SU-DHL-6 (cell line): ENCODE data around the gene TRAK2.

Experiments used
- H2AFZ ChIP-seq: fragments of 200-600 bp; sonication (generic); 2 replicates; pipeline ENCODE4 v1.6.1; 2014; ENCODE audit warnings: low read depth, mild to moderate bottlenecking, moderate library complexity, mixed read lengths, antibody characterized with exemption, low read length; ENCODE audit not compliant: severe bottlenecking
- H3F3A ChIP-seq: fragments of 200-600 bp; shearing (Covaris generic); 2 replicates; pipeline ENCODE4 v1.6.0; 2016; ENCODE audit warnings: antibody characterized with exemption, mild to moderate bottlenecking; ENCODE audit not compliant: insufficient read depth
- H3K27ac ChIP-seq: fragments of 200-600 bp; sonication (generic); 2 replicates; pipeline ENCODE4 v1.5.1; 2016; ENCODE audit warnings: low read depth, mild to moderate bottlenecking, low read length, moderate library complexity, mixed read lengths
- H3K27me3 ChIP-seq: fragments of 200-600 bp; sonication (generic), shearing (Covaris generic); 2 replicates; pipeline ENCODE4 v1.6.0; 2014; ENCODE audit warnings: mild to moderate bottlenecking, low read length
- H3K36me3 ChIP-seq: fragments of 200-600 bp; sonication (generic); 2 replicates; pipeline ENCODE4 v1.6.1; 2014; ENCODE audit warnings: mild to moderate bottlenecking, low read length, mixed read lengths
- H3K4me2 ChIP-seq: fragments of 300-600, 200-600 bp; shearing (Covaris generic), sonication (generic); 2 replicates; pipeline ENCODE4 v1.6.0; 2014; ENCODE audit warnings: low read length, low read depth, mild to moderate bottlenecking; ENCODE audit not compliant: poor library complexity, severe bottlenecking
- H3K4me3 ChIP-seq: fragments of 200-600 bp; sonication (generic); 2 replicates; pipeline ENCODE4 v1.5.1; 2014; ENCODE audit warnings: antibody characterized with exemption, low read length, mild to moderate bottlenecking, mixed read lengths; ENCODE audit not compliant: insufficient read depth, poor library complexity, severe bottlenecking
- H3K79me2 ChIP-seq: fragments of 200-600 bp; sonication (generic); 2 replicates; pipeline ENCODE4 v1.6.1; 2014; ENCODE audit warnings: mild to moderate bottlenecking, low read length, moderate library complexity; ENCODE audit not compliant: insufficient read depth
- H3K9ac ChIP-seq: fragments of 200-600 bp; sonication (generic); 2 replicates; pipeline ENCODE4 v1.7.0; 2014; ENCODE audit warnings: mild to moderate bottlenecking, low read length
- H3K9me2 ChIP-seq: fragments of 200-600 bp; sonication (generic); replicated peaks from 2 replicates; pipeline ENCODE4 v1.6.1; 2014; ENCODE audit warnings: low read length; ENCODE audit not compliant: insufficient read depth
- H3K9me3 ChIP-seq: fragments of 200-600 bp; sonication (generic); 2 replicates; pipeline ENCODE4 v1.6.1; 2014; ENCODE audit warnings: low read length, mixed read lengths; ENCODE audit not compliant: insufficient read depth
- H4K20me1 ChIP-seq: fragments of 200-600 bp; sonication (generic); 2 replicates; pipeline ENCODE4 v1.6.1; 2014; ENCODE audit warnings: low read depth, mild to moderate bottlenecking, antibody characterized with exemption, low read length, moderate library complexity, mixed read lengths
- CTCF ChIP-seq: fragments of 200-600 bp; sonication (generic); IDR thresholded peaks from one replicate; pipeline ENCODE4 v1.5.1; 2017; ENCODE audit warnings: antibody characterized with exemption, mild to moderate bottlenecking, low read length, moderate library complexity; ENCODE audit not compliant: insufficient read depth, poor library complexity, severe bottlenecking
- EZH2phosphoT487 ChIP-seq: fragments of 200-600 bp; sonication (generic), shearing (Covaris generic); conservative IDR thresholded peaks from 2 replicates; pipeline ENCODE4 v1.6.1; 2018; ENCODE audit warnings: mild to moderate bottlenecking, antibody characterized with exemption, low read length, moderate library complexity, mixed read lengths

Gene TRAK2

GRCh38 chr2:201436141-201436540 lies 15.1 kb downstream of the TRAK2 start:
- no peaks in the 10 kb centered on the region for H4K20me1 ChIP-seq
- H3K4me2 ChIP-seq, result no peak overlapping the region

GRCh38 chr2:201433394-201433995 lies 17.8 kb downstream of the TRAK2 start:
- H3K4me2 ChIP-seq, result no peak overlapping the region
- no peaks in the 10 kb centered on the region for H3K36me3 ChIP-seq
- H3K4me3 ChIP-seq, result no peak overlapping the region
- H3K79me2 ChIP-seq, result no peaks in the 10 kb centered on the region
- H3K27ac ChIP-seq, result no peak overlapping the region
- TF ChIP-seq CTCF (no peak), EZH2phosphoT487 (no peak)
- H3K9ac ChIP-seq, result no peak overlapping the region
- no peaks in the 10 kb centered on the region for H4K20me1 ChIP-seq
- H3K9me3 ChIP-seq, result no peaks in the 10 kb centered on the region
- H3F3A ChIP-seq, result no peaks in the 10 kb centered on the region
- H3K27me3 ChIP-seq, result no peaks in the 10 kb centered on the region
- no peak overlapping the region for H2AFZ ChIP-seq
- no peaks in the 10 kb centered on the region for H3K9me2 ChIP-seq

More at GRCh38 chr2:201436141-201436540, 15.1 kb downstream of the TRAK2 start:
- Histone ChIP-seq H3K36me3 (no peaks in the 10 kb centered on the region), H3K9me2 (no peaks in the 10 kb centered on the region), H3F3A (no peaks in the 10 kb centered on the region), H3K9me3 (no peaks in the 10 kb centered on the region), H2AFZ (no peak overlapping the region), H3K27me3 (no peaks in the 10 kb centered on the region), H3K79me2 (no peaks in the 10 kb centered on the region), H3K4me3 (no peak overlapping the region), H3K27ac (no peak overlapping the region), H3K9ac (no peak overlapping the region)
- TF ChIP-seq CTCF, result no peak
- TF ChIP-seq EZH2phosphoT487, result no peak

- Histone ChIP-seq H3K9me2 (no peaks in the 10 kb centered on the region), H3K36me3 (no peaks in the 10 kb centered on the region), H2AFZ (no peak overlapping the region), H3K27ac (no peak overlapping the region), H3K9ac (no peak overlapping the region), H3F3A (no peaks in the 10 kb centered on the region), H3K9me3 (no peaks in the 10 kb centered on the region), H3K4me3 (no peak overlapping the region), H4K20me1 (no peaks in the 10 kb centered on the region), H3K79me2 (no peaks in the 10 kb centered on the region), H3K27me3 (no peaks in the 10 kb centered on the region), H3K4me2 (no peak overlapping the region)
- TF ChIP-seq CTCF (no peak), EZH2phosphoT487 (no peak)
Measured at GRCh38 chr2:201432621-201433393, 18.5 kb downstream of the TRAK2 start.
